Activated T-cell treated with anti-CD3 and anti-CD28 coated beads, Interleukin-2, amount 50 U/mL, for 72 hours (primary cell): ENCODE data around the gene SNRK. TPM values are rescaled to one million over a fixed set of nuclear protein-coding genes. Genes with fewer than 3 reads are reported as not detected.

Experiments used
- ATAC-seq, 2 donors: fragments of 150-1000 bp; cut with Tn5 transposase; replicated peaks in 1 of 2; 2 replicates each; pipeline ENCODE4 v1.10.0; 2021; ENCODE audit warnings: moderate library complexity in 2 of 2, mild to moderate bottlenecking in 1 of 2
- DNase-seq, 2 donors: peaks; one replicate each; pipeline ENCODE4 v3.0.0; 2021 to 2022; ENCODE audit warnings: mixed read lengths in 1 of 2
- H3K27ac Mint-ChIP-seq: one replicate; pipeline ENCODE4 v1.8.0; 2022; ENCODE audit warnings: mild to moderate bottlenecking, moderate library complexity, mixed read lengths
- H3K27me3 Mint-ChIP-seq: one replicate; pipeline ENCODE4 v1.8.0; 2022; ENCODE audit warnings: low read depth, mixed read lengths
- H3K36me3 Mint-ChIP-seq, 2 donors: one replicate each; pipeline ENCODE4 v1.8.0; 2022; ENCODE audit warnings: mixed read lengths in 2 of 2, mild to moderate bottlenecking in 1 of 2; ENCODE audit not compliant: insufficient read depth in 2 of 2
- H3K4me1 Mint-ChIP-seq: one replicate; pipeline ENCODE4 v1.8.0; 2022; ENCODE audit warnings: low read depth, mixed read lengths
- H3K4me3 Mint-ChIP-seq, 2 donors: one replicate each; pipeline ENCODE4 v1.8.0; 2022; ENCODE audit warnings: mild to moderate bottlenecking in 2 of 2, mixed read lengths in 2 of 2, moderate library complexity in 2 of 2
- H3K9me3 Mint-ChIP-seq, 2 donors: one replicate each; pipeline ENCODE4 v1.8.0; 2022; ENCODE audit warnings: mixed read lengths in 2 of 2
- total RNA-seq, 2 donors: library from RNA; stranded (reverse); gene quantifications; one replicate each; pipeline ENCODE4 v1.2.3, GENCODE V29; 2022

SNRK gene
- total RNA-seq, 2 donors from 2014 or later: 32.9 to 37.8 TPM

DNA sequence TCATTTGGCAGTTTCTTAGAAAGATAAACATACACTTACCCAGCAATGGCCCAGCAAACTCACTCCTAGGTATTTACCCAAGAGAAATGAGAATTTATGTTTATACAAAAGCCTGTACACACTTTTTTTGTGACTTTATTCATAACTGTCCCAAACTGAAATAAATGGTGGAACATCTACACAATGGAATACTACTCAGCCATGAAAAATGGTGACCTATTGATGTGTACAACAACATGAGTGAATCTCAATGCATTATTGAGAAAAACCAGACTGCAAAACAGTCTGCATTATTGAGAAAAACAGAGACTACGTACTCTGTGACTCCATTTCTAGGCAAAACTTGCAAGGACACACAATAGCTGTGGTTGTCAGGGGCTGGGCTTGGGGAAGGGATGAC lies 37.2 kb downstream of the SNRK start:
- no peak overlapping the region for H3K27ac Mint-ChIP-seq

DNA sequence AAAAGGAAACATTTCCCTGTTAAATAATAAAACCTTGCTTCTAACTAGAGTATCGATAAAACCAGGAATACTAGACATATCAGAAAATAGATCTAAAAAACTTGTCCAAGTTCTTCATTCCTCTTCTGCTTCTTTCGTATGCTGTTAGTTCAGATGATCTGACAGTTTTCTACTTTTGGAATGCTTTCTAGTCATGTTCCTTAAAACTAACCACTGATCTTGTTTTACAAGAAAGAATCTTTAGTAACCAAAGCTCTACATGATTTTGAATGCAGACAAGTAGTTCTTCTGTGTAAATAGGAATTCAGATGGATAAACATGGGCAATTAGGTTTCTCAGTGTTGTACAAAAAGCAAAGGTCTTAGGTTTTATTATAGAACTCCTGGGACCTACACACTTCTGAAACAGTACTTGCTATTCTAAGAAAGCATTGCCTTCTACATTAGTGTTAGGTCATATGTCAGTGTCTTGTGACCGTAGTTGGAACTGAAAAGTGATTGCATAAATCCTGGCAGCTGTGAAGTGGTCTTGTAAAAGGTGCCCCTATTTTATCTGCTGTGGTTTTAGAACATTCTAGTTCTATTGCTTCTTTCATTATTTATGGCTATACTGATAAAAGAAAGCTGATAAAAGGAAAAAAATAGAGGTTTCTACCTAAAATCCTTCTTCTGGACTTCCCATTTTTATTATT lies 40.7 kb downstream of the SNRK start:
- Mint-ChIP-seq H3K9me3 (no peaks in the 10 kb centered on the region), H3K4me3 (peak overlapping the region in 1 of 2 donors; percentile 76), H3K4me1 (peaks cover 60% of the 10 kb centered on the region), H3K36me3 (peaks cover 1 to 20% of the 10 kb centered on the region in 2 donors), H3K27ac (peak overlapping the region; percentile 96), H3K27me3 (no peaks in the 10 kb centered on the region)
- peak; percentile 41 to 52 for ATAC-seq
- no peak for DNase-seq

More for the DNA sequence above, 37.2 kb downstream of the SNRK start:
- peaks cover 77% of the 10 kb centered on the region for H3K4me1 Mint-ChIP-seq
- no peak for ATAC-seq
- no peaks in the 10 kb centered on the region for H3K9me3 Mint-ChIP-seq
- no peaks in the 10 kb centered on the region for H3K27me3 Mint-ChIP-seq
- no peak overlapping the region for H3K4me3 Mint-ChIP-seq
- no peak for DNase-seq
- H3K36me3 Mint-ChIP-seq: peaks cover 2 to 13% of the 10 kb centered on the region in 2 donors

DNA sequence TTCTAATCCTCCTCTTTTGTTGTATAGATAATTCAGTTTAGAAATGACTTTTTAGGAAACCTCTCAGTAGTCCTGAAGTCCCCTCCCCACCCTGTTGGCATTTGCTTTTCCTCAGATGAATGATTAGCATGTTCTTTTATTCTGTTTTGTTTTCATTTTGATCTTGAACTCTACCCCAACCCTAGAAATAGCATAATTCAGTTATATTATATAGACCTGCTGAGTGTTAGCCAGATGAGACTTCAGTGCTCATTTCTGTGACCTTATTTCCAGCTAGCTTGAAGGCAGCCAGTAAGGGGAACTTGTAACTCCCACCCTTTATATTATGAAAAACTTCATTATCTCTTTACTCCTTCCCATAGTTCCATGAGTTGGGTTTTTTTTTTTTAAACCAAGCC lies 41.2 kb downstream of the SNRK start:
- Mint-ChIP-seq H3K4me3 (peak overlapping the region in 1 of 2 donors; percentile 76), H3K4me1 (peaks cover 60% of the 10 kb centered on the region), H3K27me3 (no peaks in the 10 kb centered on the region), H3K27ac (peak overlapping the region; percentile 96), H3K36me3 (peaks cover 1 to 19% of the 10 kb centered on the region in 2 donors), H3K9me3 (no peaks in the 10 kb centered on the region)
- no peak for ATAC-seq
- no peak for DNase-seq

DNA sequence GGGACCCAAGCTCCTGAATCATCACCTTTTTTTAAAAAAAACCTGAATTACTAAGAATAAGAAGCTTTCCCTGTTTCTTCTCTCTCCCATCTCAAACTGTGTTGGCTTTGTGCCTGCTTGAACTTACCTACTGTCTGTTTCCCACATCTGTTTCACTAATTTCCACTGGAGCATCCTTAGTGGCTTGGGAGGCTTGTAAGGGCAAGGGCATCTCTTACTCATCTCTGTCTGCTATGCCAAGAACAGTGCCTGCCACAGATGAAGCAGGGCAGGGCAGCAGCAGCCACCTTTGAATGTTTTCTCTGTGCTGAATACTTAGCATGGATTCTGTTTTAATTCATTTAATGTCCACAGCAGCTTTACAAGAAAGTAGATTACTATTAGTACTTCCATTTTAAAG lies 42.3 kb downstream of the SNRK start:
- H3K4me1 Mint-ChIP-seq: peaks cover 60% of the 10 kb centered on the region
- H3K36me3 Mint-ChIP-seq: peaks cover 4 to 19% of the 10 kb centered on the region in 2 donors
- DNase-seq (no peak), ATAC-seq (peak; percentile 26 to 32)
- no peak overlapping the region for H3K4me3 Mint-ChIP-seq
- peak overlapping the region; percentile 17 for H3K27ac Mint-ChIP-seq
- H3K27me3 Mint-ChIP-seq: no peaks in the 10 kb centered on the region
- H3K9me3 Mint-ChIP-seq: no peaks in the 10 kb centered on the region

DNA sequence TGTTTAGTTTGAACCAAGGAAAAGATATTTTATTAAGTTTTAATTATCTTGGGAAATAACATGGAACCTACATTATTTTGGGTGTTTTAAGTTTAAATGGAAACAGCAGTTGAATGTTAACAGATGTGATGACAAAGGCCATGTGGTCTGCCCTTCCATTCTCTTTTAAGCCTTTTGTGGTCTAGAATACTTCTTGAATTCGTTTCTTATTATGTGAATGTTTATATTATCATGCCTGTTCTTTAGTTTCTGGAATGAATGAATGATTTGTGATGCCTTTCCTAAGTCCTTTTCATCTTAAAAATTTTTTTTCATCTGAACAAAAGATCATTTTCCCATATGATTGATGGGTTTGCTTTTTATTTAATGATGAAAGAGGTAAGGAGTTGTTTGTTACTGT lies 44.6 kb downstream of the SNRK start:
- DNase-seq: no peak
- Mint-ChIP-seq H3K9me3 (peaks cover 4 to 7% of the 10 kb centered on the region in 2 donors), H3K27me3 (no peaks in the 10 kb centered on the region), H3K27ac (peak overlapping the region; percentile 63), H3K4me3 (no peak overlapping the region), H3K4me1 (peaks cover 40% of the 10 kb centered on the region), H3K36me3 (peaks cover 13 to 35% of the 10 kb centered on the region in 2 donors)
- ATAC-seq: no peak

DNA sequence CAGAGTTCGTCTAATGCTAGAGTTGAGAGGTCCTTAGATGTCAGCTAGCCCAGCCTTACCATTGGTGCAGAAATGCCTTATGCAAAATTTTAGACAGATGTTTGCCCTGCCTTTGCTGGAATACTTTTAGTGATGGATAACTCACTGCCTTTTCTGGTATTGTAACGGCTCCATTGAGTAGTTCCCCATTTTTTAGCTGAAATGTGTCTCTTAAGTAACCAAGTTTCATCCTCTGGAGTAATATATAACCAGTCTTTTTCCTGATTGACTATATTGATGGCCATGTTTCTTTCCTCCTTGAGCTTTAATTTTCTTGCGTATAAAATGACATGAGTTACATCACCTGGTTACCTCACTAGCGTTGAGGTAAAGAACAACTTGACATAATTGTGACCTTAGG lies 45.0 kb downstream of the SNRK start:
- DNase-seq (no peak), ATAC-seq (no peak)
- H3K4me1 Mint-ChIP-seq: peaks cover 36% of the 10 kb centered on the region
- H3K27me3 Mint-ChIP-seq: no peaks in the 10 kb centered on the region
- peaks cover 5 to 11% of the 10 kb centered on the region in 2 donors for H3K9me3 Mint-ChIP-seq
- no peak overlapping the region for H3K4me3 Mint-ChIP-seq
- H3K36me3 Mint-ChIP-seq: peaks cover 17 to 39% of the 10 kb centered on the region in 2 donors
- H3K27ac Mint-ChIP-seq: peak overlapping the region; percentile 63

DNA sequence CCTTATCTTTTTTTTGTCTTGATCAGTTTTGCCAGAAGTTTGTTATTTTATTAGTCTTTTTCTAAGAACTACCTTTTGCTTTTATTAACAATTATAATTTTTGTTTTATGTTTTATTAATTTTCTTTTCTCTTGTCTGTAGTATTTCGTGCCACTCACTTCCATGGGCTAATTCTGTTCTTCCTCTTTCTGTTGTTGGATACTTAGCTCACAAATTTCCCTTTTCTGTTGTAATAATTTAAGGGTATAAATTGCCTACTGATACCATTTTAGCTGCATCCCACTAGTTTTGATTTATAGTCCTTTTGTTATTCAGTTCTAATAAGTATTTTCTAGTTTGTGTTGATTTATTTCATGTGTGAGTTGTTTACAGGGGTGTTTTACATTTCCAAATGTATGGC lies 48.6 kb downstream of the SNRK start:
- no peak for DNase-seq
- Mint-ChIP-seq H3K4me3 (no peak overlapping the region), H3K27me3 (no peaks in the 10 kb centered on the region), H3K36me3 (peaks cover 28 to 66% of the 10 kb centered on the region in 2 donors), H3K4me1 (peaks cover 5% of the 10 kb centered on the region), H3K9me3 (peaks cover 7 to 15% of the 10 kb centered on the region in 2 donors), H3K27ac (no peak overlapping the region)
- no peak for ATAC-seq

DNA sequence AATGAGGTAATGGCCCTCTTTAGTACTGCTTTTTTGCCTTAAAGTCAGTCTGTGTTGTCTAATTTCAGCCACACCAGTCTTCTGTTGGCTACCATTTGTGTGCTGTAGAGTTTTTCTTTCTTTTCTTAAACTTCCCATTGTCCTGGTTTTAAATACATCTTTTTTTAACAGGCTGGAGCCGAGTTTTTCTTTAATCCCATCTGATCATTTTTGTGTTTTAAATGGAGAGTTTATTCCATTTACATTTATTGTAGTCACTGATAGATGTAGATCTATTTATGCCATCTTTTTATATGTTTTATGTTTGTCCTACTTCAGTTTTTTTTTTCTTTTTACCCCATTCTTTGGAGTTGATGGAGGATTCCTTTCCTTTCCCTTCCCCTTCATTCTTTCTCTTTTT lies 49.5 kb downstream of the SNRK start:
- DNase-seq (no peak), ATAC-seq (no peak)
- Mint-ChIP-seq H3K27me3 (no peaks in the 10 kb centered on the region), H3K4me3 (no peak overlapping the region), H3K36me3 (peaks cover 28 to 74% of the 10 kb centered on the region in 2 donors), H3K27ac (peak overlapping the region; percentile 11), H3K9me3 (peaks cover 7 to 15% of the 10 kb centered on the region in 2 donors), H3K4me1 (peaks cover 9% of the 10 kb centered on the region)

DNA sequence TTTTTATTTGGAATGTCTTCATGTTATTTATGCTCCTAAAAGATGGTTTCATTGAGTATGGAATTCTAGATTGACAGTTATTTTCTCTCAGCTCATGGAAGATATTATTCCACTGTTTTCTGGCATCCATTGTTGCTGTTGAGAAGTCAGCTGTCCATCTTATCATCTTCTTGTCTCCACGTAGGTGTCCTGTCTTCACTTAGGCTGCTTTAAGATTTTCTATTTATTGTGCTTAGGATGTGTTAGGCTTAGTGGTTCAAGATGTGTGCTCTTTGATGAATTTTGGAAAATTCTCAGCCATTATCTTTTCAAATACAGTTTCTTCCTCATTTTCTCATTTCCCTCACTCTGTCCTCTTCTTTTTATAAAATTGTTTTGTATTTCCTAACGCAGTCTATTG lies 52.0 kb downstream of the SNRK start:
- ATAC-seq: no peak
- Mint-ChIP-seq H3K4me1 (peaks cover 27% of the 10 kb centered on the region), H3K27ac (peak overlapping the region; percentile 72), H3K27me3 (no peaks in the 10 kb centered on the region), H3K36me3 (peaks cover 30 to 76% of the 10 kb centered on the region in 2 donors), H3K4me3 (no peak overlapping the region), H3K9me3 (peaks cover 7 to 15% of the 10 kb centered on the region in 2 donors)
- DNase-seq: no peak

DNA sequence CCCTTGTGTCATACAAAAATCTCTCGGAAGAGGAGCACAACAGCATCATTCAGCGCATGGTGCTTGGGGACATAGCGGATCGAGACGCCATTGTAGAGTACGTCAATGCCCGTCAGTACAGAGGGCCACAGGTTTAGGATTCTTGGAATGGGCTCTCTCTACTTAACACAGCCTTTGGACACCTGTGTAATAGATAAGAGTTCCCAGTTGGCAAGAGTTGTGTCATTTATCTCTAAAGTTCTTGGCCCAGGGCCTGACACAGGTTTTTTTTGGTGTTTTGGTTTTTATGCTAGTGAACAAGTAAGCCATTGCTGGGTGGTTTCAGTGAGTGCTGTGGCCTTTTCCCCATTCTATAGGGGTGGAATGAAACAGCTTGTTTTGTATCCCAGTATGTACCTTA lies 54.1 kb downstream of the SNRK start:
- no peak overlapping the region for H3K27ac Mint-ChIP-seq
- H3K9me3 Mint-ChIP-seq: peaks cover 7 to 12% of the 10 kb centered on the region in 2 donors
- H3K36me3 Mint-ChIP-seq: peaks cover 26 to 71% of the 10 kb centered on the region in 2 donors

DNA sequence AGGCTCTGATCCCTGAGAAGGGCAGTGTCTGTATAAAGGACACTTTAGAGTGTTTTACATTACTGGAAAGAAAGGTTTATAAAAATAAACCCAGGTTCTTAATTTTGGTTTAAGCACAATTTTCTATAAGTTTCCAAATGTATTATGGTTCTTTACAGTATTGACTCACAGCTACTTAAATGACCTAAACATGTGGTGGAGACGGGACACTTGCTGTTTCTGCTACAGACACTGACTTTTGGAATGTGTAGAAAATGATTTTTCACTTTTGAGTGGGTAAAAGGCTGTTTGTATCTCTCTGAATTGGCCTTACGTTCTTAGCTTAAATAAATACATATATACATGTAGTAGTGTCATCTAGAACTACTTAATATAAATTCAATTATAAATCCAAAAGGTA lies 55.4 kb downstream of the SNRK start:
- no peak overlapping the region for H3K4me3 Mint-ChIP-seq
- H3K27me3 Mint-ChIP-seq: no peaks in the 10 kb centered on the region
- H3K9me3 Mint-ChIP-seq: peaks cover 1 to 2% of the 10 kb centered on the region in 2 donors
- H3K36me3 Mint-ChIP-seq: peaks cover 14 to 60% of the 10 kb centered on the region in 2 donors
- DNase-seq: no peak
- peak; percentile 49 to 64 for ATAC-seq
- H3K27ac Mint-ChIP-seq: no peak overlapping the region
- H3K4me1 Mint-ChIP-seq: peaks cover 62% of the 10 kb centered on the region

More for the DNA sequence above, 54.1 kb downstream of the SNRK start:
- no peak overlapping the region for H3K4me3 Mint-ChIP-seq
- peaks cover 48% of the 10 kb centered on the region for H3K4me1 Mint-ChIP-seq
- no peak for ATAC-seq
- H3K27me3 Mint-ChIP-seq: no peaks in the 10 kb centered on the region
- DNase-seq: no peak

DNA sequence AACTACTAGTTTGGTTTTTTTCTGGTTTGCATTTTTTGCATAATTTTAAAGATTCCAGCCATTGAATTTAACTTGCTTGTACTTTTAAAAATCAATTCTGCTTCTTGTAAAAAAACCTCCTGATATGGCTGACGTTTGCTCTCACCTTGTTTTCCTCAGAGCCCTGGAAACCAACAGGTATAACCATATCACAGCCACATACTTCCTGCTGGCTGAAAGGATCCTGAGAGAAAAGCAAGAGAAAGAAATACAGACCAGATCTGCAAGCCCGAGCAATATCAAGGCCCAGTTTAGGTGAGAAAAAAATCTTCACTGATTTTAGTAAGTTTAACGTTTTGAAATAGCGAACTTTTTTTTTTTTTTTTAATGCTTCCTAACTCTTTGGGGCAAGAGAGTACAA lies 56.8 kb downstream of the SNRK start:
- ATAC-seq (no peak), DNase-seq (no peak)
- no peak overlapping the region for H3K4me3 Mint-ChIP-seq
- peaks cover 76% of the 10 kb centered on the region for H3K4me1 Mint-ChIP-seq
- H3K9me3 Mint-ChIP-seq: peaks cover 1 to 2% of the 10 kb centered on the region in 2 donors
- H3K27ac Mint-ChIP-seq: no peak overlapping the region
- H3K27me3 Mint-ChIP-seq: no peaks in the 10 kb centered on the region
- peaks cover 18 to 57% of the 10 kb centered on the region in 2 donors for H3K36me3 Mint-ChIP-seq

DNA sequence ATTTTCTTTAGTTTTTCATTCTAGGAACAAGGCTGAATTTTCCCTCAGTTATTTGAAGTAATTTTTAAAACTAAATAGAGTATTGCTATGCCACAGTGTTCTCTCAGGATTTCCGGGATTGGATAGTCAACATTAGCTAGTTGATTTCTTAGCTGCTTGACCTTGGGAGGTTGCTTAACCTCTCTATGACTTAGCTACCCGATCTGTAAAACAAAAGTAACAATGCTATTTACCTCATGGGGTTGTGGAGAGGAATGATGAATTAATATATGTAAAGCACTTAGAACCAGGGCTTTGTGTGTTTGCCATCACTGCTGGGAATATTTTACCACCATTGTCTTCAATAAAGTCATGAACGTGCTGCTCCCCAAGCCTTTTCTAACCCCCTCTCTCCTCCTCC lies 57.5 kb downstream of the SNRK start:
- no peak overlapping the region for H3K27ac Mint-ChIP-seq
- peaks cover 80% of the 10 kb centered on the region for H3K4me1 Mint-ChIP-seq
- DNase-seq: no peak
- peaks cover 14 to 55% of the 10 kb centered on the region in 2 donors for H3K36me3 Mint-ChIP-seq
- ATAC-seq: no peak
- H3K27me3 Mint-ChIP-seq: no peaks in the 10 kb centered on the region
- peaks cover 0 to 2% of the 10 kb centered on the region in 2 donors for H3K9me3 Mint-ChIP-seq
- H3K4me3 Mint-ChIP-seq: no peak overlapping the region

DNA sequence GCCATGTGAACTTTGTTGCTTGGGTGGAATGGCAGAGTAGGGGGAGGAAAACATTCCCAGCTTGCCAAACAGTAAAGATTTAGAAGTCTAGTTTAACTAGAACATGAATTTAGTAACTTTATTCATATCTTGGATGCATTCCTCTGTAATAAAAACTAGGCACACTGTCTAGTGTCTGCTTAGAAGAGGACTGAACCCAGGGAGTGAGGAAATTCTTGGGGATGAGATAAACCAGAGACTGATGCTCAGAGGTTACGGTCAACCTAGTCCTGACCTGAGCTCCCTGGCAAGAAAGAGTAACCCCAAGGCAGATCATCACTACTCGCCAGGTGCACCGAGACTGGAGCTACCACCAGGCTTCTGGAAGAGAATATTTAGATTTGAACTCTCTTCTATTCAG lies 58.2 kb downstream of the SNRK start:
- H3K4me1 Mint-ChIP-seq: peaks cover 85% of the 10 kb centered on the region
- H3K9me3 Mint-ChIP-seq: peaks cover 0 to 2% of the 10 kb centered on the region in 2 donors
- no peaks in the 10 kb centered on the region for H3K27me3 Mint-ChIP-seq
- no peak overlapping the region for H3K4me3 Mint-ChIP-seq
- DNase-seq (no peak), ATAC-seq (no peak)
- peak overlapping the region; percentile 16 for H3K27ac Mint-ChIP-seq
- peaks cover 14 to 52% of the 10 kb centered on the region in 2 donors for H3K36me3 Mint-ChIP-seq
